NB4 (cell line): Measurements from ENCODE around the gene CFAP74.

Experiments used
- DNase-seq: peaks from one replicate; pipeline ENCODE4 v3.0.0; 2010; ENCODE audit warnings: low read depth
- H3K4me3 ChIP-seq: one replicate; pipeline ENCODE4 v1.5.1; 2011; ENCODE audit warnings: mild to moderate bottlenecking, low read depth, low read length, moderate library complexity
- MYC ChIP-seq: IDR thresholded peaks from 2 replicates; pipeline ENCODE4 v1.6.1; 2011; ENCODE audit warnings: low read depth, low read length
- POLR2A ChIP-seq: IDR thresholded peaks from 2 replicates; pipeline ENCODE4 v1.6.1; 2011; ENCODE audit warnings: mild to moderate bottlenecking; ENCODE audit not compliant: insufficient read length; ENCODE audit errors: extremely low read depth
- TF ChIP-seq, protein P1 (sequence below): IDR thresholded peaks from 2 replicates; pipeline ENCODE4 v1.6.1; 2011; ENCODE audit warnings: low read depth, low read length
- TF ChIP-seq, protein P2 (sequence below): IDR thresholded peaks from one replicate; pipeline ENCODE4 v1.5.1; 2012; ENCODE audit warnings: low read depth, low read length

The CFAP74 gene

DNA sequence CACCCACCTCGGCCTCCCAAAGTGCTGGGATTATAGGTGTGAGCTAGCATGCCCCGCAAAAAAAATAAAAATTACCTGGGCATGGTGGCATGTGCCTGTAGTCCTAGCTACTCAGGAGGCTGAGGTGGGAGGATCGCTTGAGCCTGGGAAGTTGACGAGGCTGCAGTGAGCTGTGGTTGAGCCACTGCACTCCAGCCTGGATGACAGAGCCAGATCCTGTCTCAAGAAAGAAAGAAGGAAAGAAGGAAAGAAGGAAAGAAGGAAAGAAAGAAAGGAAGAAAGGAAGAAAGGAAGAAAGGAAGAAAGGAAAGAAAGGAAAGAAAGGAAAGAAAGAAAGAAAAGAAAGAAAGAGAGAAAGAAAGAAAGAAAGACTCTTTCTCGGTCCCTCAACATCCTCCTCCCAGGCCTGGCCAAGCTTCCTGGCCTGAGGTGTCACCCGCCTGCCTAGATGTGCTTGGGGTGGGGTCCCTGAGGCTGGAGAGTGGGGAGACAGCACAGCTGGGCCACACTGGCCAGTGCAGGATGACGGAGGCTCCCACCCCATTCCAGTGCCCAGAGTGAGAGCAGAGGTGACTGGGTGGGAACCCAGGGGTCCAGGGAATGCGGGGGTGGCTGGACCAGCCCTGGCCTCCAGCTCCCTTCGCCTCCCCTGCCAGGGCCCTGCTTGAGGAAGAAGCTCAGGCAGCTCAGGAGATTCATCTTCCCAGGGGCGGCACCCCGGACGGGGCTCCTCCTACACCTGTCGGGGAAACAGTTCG lies 102.5 kb downstream of the CFAP74 start:
- TF ChIP-seq, protein P1, sequence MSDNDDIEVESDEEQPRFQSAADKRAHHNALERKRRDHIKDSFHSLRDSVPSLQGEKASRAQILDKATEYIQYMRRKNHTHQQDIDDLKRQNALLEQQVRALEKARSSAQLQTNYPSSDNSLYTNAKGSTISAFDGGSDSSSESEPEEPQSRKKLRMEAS: no peak
- TF ChIP-seq MYC: no peak
- TF ChIP-seq, protein P2, sequence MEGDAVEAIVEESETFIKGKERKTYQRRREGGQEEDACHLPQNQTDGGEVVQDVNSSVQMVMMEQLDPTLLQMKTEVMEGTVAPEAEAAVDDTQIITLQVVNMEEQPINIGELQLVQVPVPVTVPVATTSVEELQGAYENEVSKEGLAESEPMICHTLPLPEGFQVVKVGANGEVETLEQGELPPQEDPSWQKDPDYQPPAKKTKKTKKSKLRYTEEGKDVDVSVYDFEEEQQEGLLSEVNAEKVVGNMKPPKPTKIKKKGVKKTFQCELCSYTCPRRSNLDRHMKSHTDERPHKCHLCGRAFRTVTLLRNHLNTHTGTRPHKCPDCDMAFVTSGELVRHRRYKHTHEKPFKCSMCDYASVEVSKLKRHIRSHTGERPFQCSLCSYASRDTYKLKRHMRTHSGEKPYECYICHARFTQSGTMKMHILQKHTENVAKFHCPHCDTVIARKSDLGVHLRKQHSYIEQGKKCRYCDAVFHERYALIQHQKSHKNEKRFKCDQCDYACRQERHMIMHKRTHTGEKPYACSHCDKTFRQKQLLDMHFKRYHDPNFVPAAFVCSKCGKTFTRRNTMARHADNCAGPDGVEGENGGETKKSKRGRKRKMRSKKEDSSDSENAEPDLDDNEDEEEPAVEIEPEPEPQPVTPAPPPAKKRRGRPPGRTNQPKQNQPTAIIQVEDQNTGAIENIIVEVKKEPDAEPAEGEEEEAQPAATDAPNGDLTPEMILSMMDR: no peak
- no peak for TF ChIP-seq POLR2A
- DNase-seq: no peak
- no peak overlapping the region for H3K4me3 ChIP-seq

DNA sequence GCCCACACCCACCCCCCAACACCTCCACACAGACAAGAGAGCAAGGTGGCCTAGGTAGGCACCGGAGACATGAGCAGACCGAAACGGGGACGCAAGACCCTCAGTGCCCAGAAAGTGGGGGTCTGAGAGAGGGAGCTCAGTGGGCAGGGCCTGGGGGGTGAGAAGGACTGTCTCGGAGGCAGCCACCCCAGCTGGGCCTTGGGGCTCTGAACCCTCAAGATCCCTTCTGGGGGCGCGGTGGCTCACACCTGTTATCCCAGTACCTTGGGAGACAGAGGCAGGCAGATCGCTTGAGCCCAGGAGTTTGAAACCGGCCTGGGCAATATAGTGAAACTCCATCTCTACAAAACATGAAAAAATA lies 103.6 kb downstream of the CFAP74 start:
- TF ChIP-seq MYC: no peak
- TF ChIP-seq, protein P2: no peak
- TF ChIP-seq, protein P1: no peak
- no peak overlapping the region for H3K4me3 ChIP-seq
- no peak for DNase-seq

DNA sequence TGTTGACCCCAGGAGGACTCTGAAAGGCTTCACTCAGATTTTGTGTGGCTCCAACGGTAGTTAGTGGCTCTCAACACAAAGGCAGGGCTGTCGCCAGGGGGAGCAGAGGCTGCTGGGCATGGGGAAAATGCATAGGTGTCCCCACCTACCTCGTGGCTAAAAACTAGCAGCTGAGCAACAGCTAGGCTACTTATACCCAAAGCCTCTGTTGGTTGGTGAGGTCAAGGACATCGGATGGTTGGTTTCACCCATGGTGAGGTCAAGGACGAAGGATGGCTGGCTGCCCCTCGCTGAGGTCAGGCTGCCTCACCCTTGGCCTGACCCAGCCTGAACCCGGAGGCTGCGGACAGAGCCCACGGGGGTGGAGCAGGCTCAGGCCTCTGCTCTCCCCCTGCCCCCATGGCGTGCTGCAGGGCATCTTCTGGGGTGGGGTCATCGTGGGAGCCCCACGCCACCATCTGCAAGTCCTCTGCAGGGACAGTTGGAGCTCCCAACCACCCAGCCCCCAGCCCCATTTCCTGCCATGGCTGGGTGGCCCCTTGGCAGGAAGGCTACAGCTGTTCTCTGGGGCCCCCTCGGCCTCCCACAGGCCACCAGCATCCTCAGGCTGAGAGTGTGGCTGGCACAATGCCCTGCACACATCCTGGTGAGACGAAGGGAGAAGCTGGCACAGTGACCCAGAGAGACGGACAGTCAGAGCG lies 104.2 kb downstream of the CFAP74 start:
- no peak for DNase-seq
- TF ChIP-seq MYC (no peak), POLR2A (no peak)
- TF ChIP-seq, protein P1: no peak
- TF ChIP-seq, protein P2: no peak
- H3K4me3 ChIP-seq: no peak overlapping the region

DNA sequence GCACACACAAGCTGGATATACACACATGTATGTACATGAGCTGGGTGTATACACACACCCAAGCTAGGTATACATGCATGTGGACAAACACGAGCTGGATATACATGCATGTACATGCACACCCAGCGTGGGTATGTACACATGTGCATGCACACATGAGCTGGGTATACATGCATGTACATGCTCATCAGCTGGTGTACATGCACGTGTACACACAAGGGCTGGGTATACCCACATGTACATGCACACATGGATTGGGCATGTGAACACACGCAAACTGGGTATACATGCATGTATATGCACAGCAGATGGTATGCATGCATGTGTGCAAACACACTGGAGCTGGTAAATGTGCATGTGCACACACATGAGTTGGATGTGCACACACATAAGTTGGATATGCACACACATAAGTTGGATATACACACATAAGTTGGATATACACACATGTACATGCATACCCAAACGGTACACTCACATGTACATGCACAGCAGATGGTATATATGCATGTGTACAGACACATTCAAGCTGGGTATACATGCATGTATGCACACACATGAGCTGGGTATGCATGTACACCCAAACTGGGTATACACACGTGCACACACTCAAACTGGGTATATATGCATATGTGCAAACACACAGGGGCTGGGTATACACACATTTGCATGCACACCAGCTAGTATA lies 105.2 kb downstream of the CFAP74 start:
- no peak overlapping the region for H3K4me3 ChIP-seq
- no peak for TF ChIP-seq POLR2A
- TF ChIP-seq, protein P2: no peak
- TF ChIP-seq, protein P1: no peak
- no peak for TF ChIP-seq MYC
- DNase-seq: no peak

DNA sequence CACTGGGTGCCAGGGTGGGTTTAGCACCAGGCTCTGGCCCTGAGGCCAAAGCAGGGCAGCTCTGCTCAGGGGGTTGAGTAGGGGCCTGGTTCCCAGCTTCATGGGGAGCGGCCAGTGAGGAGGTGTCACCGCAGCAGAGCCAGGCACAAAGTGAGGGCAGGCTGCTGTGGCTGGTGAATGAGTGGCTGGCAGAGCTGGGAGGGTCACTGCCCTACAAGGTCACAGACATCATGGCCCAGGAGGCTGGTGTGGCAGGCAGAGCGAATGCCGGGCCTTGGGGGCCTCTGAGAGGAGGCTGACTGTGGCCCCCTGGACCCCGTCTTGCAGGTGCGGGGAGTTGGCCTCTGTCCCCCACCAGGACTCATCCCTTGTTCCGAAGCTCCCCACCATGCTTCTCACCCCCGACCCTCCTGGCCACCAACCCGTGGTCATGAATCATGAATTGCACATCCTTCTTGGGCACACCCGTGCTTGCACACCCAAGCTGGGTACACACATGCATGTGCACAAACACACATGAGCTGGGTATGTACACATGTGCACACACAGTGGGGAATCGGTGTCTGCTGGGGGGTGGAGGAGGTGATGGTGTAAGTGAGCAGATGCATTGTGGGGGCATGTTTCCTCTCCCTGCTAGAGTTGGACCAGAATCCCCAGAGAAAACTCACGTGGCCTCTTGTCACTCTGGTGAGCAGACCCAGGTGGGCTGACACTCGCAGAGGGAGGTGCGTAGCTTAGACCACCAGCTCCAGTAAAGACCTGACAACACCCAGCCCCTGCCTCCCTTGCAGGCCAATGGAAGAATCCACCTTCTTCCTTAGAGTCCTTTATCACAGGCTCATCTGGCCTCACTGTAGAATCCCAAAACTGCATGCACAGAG lies 107.9 kb downstream of the CFAP74 start:
- no peak overlapping the region for H3K4me3 ChIP-seq
- peak; percentile 37 for DNase-seq
- TF ChIP-seq POLR2A (no peak), MYC (no peak)
- TF ChIP-seq, protein P2: no peak
- TF ChIP-seq, protein P1: peak; percentile 36; the same call in 1 of the 2 replicates
